ENCODE data around the gene RUFY2.

GRCh38 chr10:68406815-68407548, at the start of gene RUFY2:
- TF ChIP-seq CTCF (IDR thresholded peaks at IDR 0.05) = peak; percentile 26 to 95 (median 82)
- peak in 2 of 4 donors; percentile 46 to 74 for TF ChIP-seq POLR2A (IDR thresholded peaks at IDR 0.05)
